GM18499 (cell line): Measurements from ENCODE around the gene SLC9A3.
"Not testable (repeated sequence)": the region's sequence is repeated elsewhere in the genome, so short reads cannot be mapped to it uniquely, and the experiment has no call there.

Experiments
- ATAC-seq: cut with Tn5 transposase; IDR thresholded peaks from one replicate; pipeline ENCODE4 v1.9.1; 2021; ENCODE audit warnings: moderate number of reproducible peaks; ENCODE audit not compliant: insufficient read depth, unreplicated experiment

The SLC9A3 gene

DNA sequence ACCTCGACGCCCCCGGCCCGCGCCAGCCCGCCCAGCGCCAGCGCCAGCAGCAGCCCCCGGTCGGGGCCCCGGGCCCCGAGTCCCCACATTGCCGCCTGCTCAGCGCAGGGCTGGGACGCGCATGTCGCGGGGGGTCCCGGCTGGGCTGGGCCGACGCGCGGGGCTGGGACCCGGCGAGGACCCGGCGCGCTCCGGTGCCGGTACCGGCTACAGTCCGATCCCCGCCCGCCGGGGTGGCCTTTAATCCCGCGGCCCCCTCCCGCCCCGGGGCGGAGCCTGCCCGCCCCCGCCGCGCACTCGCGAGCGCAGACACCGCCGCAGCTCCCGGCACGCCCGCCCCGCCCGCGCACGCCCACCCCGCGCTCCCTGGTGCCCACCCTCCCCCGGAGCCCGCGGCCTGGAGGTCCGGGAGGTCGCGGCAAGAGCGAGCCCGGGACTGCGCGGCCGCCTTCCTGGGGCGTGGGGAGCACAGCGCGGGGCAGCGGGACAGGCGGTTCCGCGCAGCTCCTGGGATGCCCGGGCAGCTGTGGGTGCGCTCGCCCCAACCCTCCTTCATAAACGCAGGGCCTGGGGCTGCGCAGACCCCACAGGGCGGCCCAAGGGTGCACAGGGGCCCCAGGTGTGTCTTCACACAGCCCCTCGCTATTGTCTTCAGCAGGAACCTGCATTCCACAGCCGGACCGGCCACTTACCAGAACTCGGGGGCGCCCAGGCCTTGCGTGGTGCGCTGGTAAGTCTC lies at the start of gene SLC9A3:
SLC9A3 (minus strand) TSS at position 216 of the 739 bp plus-strand sequence.
- no peak for ATAC-seq

GRCh38 chr5:573976-574375 lies 49.7 kb upstream of the SLC9A3 start:
- no peak for ATAC-seq

DNA sequence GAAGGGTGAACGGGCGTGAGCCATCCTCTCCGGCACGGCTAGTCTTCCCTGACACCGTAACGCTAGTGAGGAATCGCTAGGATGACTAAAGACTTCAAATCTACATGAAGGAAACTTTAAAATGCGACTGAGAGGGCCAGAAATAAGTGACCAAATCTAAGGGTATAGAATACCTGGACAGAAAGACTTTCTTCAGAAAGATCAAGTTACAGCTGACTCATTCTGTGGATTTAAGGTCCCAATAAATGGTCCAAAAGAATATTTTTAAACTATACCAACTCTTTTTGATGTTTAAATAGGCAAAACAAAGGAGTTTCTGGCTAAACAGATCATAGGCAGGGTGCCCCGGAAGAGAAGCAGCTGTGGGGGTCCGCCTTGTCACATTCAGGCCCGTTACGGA lies 49.0 kb upstream of the SLC9A3 start:
- ATAC-seq: no peak

GRCh38 chr5:572398-573019 lies 48.3 kb upstream of the SLC9A3 start:
- ATAC-seq: no peak

DNA sequence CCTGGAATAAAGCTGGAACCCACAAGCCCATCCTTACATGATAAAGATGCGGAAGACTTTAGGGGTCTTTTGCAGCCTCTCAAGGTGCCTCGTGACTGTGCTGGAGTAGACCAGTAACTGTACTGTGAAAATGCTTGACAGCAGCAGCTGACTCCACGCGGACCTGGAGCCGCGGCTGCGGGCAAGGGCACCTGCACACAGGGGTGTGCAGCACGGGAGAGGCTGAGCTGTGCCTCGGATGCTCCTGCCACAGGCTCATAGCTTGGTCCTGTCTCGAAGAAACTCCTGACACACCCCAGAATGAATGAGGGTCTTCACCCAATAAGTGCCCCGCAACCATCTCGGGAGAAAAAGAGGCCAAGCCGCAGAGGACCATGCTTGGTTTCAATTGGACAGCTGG lies 47.5 kb upstream of the SLC9A3 start:
- no peak for ATAC-seq

GRCh38 chr5:570886-571285 lies 46.6 kb upstream of the SLC9A3 start:
- no peak for ATAC-seq

GRCh38 chr5:570446-570845 lies 46.2 kb upstream of the SLC9A3 start:
- no peak for ATAC-seq

DNA sequence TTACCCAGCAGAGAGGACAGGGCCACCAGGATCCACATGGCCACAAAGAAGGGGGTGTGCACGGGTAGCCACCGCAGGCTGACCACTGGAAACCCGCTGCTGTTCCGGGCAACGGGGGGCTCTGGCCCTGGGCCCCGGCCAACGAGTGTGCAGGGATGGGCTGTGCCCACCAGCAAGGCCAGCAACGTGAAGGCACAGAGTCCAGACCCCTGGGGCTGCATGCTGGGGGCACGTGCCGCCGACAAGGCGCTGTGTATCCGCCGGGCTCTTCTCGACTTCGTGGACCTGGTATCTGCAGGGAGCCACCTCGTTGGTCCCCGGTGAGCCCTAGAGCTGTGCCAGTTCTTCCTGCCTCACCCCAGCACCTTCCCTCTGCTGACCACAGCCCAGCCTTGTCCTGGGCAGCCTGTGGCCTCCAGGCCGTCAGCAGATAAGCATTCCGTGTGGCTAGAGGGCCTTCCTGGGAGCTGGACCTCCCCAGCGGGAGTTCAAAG lies 45.7 kb upstream of the SLC9A3 start:
- no peak for ATAC-seq

- no peak for ATAC-seq
Measured at GRCh38 chr5:569358-569867, 45.2 kb upstream of the SLC9A3 start.

DNA sequence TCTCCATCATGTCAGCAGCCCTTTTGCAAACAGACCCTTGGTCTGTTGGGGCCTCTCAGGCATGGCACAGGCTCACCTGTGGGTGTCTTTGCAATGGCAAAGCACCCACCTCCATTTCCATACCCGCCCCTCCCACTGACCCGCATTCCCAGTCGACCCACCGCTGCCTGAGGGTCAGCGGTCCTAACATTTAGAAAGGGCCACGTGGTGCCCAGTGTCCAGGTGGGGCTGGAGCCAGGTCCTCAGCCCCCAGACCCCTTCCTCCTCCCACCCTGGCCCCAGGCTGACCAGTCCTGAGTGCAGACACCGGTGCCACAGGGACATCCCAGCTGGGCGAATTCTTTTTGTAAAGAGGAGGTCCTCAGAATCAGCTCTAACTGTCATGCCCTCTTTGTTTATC lies 44.6 kb upstream of the SLC9A3 start:
- no peak for ATAC-seq

DNA sequence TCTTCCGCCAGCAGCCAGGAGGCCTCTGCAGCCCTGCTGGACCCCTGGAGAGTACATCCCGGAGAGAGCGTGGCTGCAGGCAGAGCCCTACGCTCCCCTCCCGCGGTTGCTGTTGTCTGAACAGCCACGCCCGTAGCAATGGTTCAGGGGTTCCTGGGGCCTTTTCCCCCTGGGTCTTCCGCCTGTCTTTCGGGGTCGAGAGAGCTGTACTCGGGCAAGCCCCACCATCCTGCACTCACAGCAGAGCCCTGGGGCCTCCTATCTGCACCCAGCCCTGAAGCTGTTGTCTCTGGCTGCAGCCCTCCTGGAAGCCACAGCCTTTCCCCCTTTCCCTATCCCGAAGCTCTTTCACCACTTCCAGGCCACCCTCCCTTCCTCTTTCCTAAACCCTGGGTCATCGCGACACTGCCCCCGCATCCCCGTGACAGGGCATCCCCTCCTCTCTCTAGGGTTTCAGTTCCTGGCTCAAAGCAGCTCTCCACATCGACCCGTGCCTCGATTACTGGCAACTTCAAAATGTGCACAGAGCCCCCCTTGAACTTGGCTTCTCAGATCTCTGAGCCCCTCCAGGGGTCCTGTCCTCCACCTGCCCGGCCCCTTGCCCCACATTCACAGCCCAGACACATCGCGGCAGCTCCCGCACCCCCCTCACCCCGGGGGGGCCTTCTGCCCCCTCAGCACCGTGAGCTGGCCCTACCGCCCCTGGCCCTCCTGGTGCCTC lies 44.0 kb upstream of the SLC9A3 start:
- no peak for ATAC-seq

- no peak for ATAC-seq
Measured at GRCh38 chr5:567664-568060, 43.4 kb upstream of the SLC9A3 start.

DNA sequence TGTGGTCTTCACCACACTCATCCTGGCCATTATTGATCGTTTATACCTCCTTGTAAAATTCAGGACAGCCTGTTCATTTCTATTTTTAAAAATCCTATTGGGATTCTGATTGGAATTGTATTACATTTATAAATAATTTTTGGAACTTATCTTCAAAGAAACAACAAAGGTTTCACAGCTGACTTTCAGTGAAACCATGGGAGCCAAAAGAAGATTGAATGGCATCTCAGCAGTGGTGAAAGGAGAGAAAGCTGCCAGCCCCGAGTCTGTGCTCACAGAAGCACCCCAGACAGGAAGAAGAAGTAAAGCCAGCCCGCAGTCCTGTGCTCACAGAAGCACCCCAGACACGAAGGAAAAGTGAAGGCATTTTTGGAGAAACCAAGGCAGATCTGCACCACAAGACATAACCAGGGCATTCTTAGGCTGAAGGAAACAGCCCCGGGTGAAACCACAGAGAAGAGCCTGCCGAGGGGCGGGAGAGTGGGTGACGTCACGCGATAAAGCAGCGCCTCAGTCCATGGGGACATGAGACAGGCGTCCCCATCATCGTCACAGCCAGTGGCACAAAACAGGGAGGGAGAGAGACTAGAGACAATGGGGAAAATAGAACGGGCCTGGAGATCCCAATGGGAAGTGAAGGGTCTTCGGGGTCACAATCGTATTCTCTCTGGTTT lies 42.5 kb upstream of the SLC9A3 start:
- no peak for ATAC-seq

- no peak for ATAC-seq
Measured at GRCh38 chr5:565782-566440, 41.7 kb upstream of the SLC9A3 start.

DNA sequence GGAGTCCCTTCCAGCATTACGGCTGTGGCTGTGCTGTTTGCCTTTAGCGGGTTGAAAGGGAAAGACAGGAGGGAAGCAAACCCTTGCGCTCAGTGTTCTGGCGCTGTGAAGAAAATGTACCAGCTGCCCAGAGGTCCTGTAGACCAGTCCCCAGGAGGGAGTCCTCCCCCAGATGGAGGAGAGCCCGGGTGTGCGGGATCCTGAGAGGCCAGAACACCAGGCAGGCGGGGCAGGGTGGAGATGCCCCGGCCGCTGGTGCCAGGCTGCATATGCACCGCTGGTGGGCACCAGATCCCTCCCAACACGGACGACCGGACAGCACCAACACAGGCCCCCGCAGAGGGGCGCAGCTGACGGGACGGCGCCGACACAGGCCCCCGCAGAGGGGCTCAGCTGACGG lies 37.2 kb upstream of the SLC9A3 start:
- ATAC-seq: no peak

GRCh38 chr5:560792-561166 lies 36.5 kb upstream of the SLC9A3 start:
- no peak for ATAC-seq

- no peak for ATAC-seq
Measured at GRCh38 chr5:558871-559503, 34.7 kb upstream of the SLC9A3 start.

DNA sequence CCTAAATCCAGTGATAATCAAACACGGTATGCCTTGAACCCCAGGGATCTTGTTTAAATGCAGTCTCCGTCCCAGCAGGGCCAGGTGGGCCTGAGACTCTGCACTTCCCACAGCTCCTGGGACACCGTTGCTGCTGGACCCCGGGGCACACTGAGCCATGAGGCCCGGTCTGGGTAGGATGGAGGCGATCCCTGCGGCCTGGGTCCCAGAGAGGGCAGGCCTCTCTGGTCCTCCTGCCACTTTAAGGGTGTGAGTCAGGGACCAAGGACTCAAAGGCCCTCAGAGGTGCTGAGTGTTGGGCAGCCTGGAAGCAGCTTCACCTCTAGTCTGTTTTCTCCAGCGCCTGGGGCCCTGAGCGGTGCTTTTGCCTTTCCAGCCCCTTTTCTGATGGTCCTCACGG lies 34.1 kb upstream of the SLC9A3 start:
- no peak for ATAC-seq

GRCh38 chr5:557917-558316 lies 33.7 kb upstream of the SLC9A3 start:
- ATAC-seq: not testable (repeated sequence)
